Activated CD4-positive, CD25-positive, alpha-beta regulatory T cell treated with anti-CD3 and anti-CD28 coated beads, Interleukin-2, amount 50 U/mL, for 16 hours (primary cell): ENCODE results near the gene GNG3.
"Not testable (repeated sequence)": the region's sequence is repeated elsewhere in the genome, so short reads cannot be mapped to it uniquely, and the experiment has no call there.

Experiments used
- DNase-seq: peaks from one replicate; pipeline ENCODE4 v3.0.0-alpha.2; 2020; ENCODE audit warnings: low read depth, low spot score

Gene GNG3

GRCh38 chr11:62687508-62688396 is 19.7 kb upstream of the GNG3 start:
- DNase-seq, result no peak

DNA sequence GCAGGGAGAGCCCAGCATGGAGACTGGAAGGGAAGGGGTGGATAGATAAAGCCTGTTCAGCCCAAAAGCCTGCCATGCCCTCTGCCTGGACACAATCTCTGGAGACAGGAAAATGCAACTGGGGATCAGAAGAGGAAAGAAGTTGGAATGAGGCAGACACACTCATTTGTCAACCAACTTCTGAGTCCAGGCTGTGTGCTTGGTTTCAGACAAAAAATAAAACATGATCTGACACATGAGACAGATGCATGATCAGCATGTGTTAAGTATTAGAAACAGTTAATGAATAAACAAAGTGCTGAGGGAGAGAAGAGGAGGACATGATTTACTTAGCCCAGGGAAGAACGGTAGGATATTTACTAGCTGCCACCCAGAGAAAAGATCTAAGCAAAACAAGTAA is 19.0 kb upstream of the GNG3 start:
- DNase-seq, result no peak

DNA sequence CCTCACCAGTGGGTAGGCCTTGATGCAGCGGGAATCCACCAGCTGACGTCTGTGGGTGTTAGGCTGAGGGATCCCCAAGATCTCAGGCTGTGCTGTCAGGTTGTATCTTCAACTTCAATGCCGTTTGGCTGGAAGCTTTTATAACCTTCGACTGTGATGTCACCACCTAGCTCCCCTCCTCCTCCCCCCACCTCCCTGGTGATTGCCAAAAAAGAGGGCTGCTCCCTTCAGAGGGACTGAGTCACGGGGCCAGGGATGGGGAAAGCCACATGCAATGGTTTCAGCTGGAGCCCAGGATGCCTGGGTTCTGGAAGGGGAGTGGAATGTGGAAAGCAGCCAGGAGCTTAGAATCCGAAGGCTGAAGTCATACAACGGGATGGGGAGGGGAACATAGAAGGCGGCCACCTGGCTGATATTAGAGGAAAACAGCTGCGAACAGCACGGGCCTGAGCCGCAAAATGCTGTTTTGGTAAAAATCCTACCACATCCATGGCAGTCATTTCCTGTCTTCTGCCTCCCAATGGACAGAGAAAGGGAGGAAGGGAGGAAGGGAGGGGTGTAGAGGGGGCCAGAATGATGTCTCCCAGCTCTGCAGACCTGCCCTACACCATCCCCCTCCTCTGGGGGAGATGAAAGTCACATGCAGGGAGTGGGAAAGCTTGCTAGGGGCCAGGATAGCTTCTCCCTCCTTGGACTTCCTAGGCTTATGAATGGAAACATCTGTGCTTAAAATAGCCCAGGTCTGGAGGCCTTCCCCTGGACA is 17.9 kb upstream of the GNG3 start, which contains the start of gene LRRN4CL:
Gene LRRN4CL, minus strand, starts transcription at position 110 of the 763 bp plus-strand sequence. CDS start 1,022 bp downstream, outside the sequence.
- DNase-seq, result no peak

GRCh38 chr11:62693624-62694023 is 13.9 kb upstream of the GNG3 start:
- DNase-seq, result not testable (repeated sequence)

GRCh38 chr11:62694455-62695167 is 12.9 kb upstream of the GNG3 start:
- peak; percentile 63 for DNase-seq

GRCh38 chr11:62702246-62702645 is 5.2 kb upstream of the GNG3 start:
- DNase-seq, result no peak

- not testable (repeated sequence) for DNase-seq
These were observed 3.6 kb upstream of the GNG3 start for GRCh38 chr11:62703921-62704320.

DNA sequence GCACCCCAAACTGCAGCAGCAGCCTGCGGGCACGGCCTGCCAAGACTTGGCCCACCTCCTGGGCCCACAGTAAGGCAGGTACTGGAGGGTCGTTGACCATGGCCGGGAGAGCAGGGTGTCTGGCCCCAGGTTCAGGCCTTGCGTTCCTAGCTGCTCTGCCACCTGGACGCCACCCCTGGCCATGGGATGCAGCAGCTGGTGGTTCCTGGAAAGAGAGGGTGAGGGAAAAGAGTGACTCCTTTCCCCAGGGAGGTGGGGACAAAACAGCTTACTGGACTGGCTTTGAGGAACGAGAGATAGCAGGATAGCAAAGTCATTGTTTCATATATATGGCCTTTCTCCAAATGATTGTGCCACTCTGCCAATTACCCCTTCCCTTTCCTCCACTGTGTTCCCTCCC is 2.1 kb upstream of the GNG3 start:
- DNase-seq, result no peak

- peak; percentile 86 for DNase-seq
These were observed 1.3 kb upstream of the GNG3 start for GRCh38 chr11:62705880-62706849.

GRCh38 chr11:62706850-62707247 is 627 bp upstream of the GNG3 start:
- no peak for DNase-seq

GRCh38 chr11:62708392-62708791 is 916 bp downstream of the GNG3 start:
- DNase-seq, result no peak

GRCh38 chr11:62708793-62709192 is 1.3 kb downstream of the GNG3 start:
- DNase-seq, result peak; percentile 10

DNA sequence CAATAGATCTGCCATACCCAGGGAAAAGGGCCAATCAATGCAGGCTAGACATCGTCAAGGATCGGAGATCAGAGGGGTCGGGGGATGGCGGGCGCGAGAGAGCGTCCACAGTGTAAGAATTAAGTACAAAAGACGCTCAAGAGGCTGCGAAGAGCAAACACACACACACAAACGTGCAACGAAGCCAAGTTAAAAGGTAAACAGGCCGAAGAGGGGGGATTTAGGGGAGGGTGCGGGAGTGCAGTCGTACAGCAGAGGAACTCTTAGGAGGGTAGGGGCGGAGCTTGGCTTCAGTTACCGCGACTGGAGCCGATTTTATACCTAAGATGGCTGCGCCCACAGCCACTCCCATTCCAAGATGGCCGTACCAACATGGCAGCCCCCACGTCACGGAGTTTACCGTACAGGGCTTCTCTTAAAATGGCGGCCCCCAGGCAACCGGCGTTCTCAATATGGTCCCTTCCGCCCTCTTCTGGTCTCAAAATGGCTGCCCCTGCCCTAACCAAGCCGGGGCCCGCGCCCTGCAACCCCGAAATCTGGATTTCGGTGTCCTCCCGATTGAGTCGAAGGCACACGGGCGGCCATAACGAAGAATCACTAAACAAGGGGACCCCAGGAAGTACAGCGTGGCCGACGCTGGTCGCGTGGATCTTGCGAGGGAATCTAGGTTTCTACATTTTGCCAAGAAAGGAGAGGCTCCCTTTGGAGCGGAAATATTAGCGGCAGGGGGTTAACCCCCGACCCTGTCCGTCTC is 1.9 kb downstream of the GNG3 start:
- peak; percentile 94 for DNase-seq

DNA sequence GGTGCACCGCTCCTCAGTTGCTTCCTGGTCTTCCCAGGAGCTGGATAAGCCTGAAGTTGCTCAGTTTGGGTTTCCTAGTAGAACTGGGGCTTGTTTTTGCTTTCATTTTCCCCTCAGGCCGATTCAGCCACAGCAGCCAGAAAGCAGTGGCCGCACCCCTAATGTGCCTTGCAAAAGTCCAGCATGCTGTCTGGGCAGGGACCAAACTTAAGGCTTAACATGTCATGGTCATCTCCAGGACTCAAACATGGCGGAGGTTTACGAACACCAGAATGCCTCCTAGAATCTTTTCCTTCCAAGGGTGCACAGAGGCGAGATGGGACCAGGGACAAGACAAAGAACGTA is 2.5 kb downstream of the GNG3 start:
- DNase-seq, result no peak

DNA sequence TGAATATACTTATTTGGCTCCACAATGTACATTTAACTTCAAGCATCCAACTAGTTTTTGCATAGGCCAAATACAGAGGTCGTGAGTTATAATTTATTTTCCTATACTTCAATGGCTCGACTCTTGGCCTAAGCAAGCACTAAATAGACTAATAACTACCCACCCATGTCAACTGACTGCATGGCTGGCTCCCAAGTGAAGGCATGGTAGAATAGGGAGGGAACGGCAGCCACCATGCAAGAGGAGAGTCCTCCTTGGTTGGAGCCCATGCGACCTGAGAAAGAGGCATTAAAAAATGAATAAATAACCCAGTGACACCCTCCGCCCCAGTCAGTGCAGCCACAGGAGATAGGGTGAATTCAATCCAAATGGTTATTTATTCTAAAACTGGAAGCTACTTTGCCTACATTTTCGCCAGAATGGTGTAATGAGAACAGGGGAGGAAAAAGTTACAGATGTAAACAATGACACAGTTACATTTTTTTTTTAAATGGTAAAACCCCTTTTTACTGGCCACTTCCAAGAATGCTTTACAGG is 4.9 kb downstream of the GNG3 start:
- DNase-seq, result no peak

DNA sequence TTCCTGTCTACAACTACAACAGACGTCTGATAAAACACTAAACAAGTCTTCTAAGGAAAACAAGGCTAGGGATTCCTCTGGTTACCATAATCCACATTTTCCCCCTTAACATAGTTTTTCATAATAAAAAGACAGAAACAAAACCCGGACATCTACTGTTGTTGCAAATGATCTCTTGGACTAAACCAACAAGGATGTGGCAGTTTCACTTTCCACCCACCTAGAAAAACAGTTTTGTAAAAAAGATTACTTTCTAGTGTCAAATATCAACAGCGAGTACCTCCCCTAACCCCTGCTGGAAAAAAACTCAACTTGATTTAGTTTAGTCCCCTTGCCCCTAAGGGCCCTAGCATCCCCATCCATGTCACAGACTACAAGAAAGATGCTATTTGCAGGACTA is 5.4 kb downstream of the GNG3 start:
- no peak for DNase-seq

DNA sequence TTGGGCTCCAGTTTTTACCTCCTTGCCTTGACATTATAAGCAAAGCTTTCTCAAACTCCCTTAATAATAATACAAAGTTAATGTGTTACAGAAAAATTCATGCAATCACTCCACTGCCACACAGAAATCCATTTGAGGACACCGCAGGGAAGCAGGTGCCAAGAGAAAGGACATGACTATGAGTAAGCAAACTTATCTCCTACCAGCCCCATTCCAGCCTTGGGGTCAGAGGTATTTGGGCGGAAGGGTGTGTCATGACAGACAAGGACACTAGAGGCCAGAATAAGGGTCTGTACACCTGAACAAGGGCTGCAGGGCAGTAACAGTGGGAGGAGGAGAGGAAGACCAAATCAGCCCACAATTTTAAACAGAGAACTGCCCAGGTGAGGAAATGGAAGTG is 5.9 kb downstream of the GNG3 start:
- DNase-seq, result no peak

DNA sequence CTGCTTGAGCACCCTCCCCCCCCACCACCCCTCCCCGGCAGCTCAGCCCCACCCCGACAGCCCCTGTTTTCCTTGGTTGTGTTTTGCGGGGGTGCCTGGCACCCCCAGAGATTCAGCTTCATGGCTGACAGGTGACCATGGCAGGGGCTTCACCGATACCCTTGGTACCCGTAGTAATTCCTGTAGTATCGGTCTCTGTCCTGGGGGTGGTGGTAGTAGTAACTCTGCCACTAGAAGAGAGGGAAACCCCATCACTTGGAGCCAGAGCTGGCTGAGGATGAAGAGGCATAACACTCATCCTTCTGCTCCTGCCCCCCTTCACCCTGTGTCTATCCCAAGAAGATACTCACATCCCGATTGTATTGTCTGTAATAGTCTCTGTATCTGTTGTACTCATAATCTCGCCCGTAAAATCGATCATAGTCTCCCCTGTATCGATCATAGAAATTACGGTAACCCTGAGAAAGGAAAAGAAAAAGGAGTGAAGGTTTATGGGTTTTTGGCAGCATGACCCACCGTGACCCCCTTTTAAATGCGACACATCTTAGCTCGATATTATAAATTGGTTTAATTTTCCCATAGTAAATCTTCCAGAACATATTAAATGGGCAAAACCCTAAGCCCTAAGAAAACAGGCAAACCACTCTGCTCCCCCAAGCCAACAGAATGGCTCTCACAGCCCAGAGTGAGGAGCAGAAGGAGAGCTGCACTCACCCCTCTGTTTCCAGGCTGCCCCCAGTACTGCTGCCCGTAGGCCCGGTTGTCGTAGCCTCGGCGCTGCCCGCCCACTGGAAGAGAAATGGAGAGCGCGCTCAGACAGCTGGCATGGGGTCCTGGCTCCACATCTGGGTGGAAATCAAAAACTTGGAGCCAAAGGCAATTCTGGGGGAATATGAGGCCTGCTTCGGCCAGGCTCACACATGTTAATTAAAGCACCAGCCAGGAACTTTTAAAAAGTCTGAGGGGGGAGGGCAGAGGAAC is 8.0 kb downstream of the GNG3 start:
- no peak for DNase-seq

DNA sequence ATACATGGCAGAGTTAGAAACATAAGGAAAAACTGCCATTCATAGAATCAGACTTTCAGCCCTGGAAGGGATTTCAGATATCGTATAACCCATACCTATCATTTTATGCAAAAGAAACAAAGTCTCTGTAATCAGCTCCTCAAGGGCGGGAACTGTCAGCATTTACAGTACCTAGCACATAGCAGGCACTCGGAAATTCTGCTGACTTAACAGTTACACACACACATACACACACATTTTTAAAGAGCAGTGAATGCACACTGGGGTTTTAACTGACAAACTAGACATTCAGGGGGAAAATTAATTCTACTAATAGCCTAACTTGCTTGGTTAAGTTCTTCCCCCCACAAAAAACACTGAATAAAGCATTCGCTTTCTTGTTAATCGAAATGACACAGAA is 8.7 kb downstream of the GNG3 start:
- no peak for DNase-seq
